22Rv1 (cell line): ENCODE results near the gene GPC6.

Source experiments
- ZFX ChIP-seq: fragments of 450-650 bp; IDR thresholded peaks from 2 replicates; pipeline ENCODE4 v1.6.1; 2017; ENCODE audit warnings: antibody characterized with exemption, borderline replicate concordance
- TF ChIP-seq, protein P1 (sequence below): fragments of 450-650 bp; IDR thresholded peaks from 2 replicates; pipeline ENCODE4 v1.5.1; 2017; ENCODE audit warnings: mild to moderate bottlenecking

DNA sequence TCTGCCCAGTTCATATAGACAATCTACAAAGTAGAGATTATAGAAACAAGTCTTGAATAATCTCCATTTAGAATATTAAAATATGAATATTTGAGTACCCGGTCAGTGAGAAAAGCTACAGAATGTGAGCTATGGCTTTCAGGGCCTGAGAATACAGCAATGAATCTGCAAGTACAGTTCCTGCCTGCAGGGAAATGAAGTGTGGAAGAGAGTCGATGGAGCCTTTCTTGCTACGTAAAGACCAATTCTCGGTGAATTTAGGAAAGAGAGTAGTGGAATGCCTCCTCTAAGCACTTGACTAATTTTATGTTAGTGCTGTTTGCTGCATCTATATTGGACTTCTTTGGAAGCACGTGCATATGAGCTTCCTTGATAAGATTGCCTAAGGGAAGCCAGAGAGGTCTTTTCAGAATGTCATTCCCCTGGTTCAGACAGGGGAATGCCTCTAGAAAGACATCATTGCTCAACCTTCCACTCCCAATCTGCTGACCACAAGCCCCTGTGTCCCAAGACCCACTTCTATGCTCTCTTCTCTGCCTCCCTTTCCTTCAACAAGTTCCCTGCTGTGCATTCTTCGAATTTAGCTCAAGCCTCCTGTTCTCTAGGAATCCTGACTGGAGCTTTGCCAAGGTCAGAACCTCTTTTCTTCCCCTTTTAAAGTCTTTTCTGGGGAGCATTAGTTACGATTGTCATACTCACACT is 41.9 kb downstream of the GPC6 start:
- TF ChIP-seq, protein P1, sequence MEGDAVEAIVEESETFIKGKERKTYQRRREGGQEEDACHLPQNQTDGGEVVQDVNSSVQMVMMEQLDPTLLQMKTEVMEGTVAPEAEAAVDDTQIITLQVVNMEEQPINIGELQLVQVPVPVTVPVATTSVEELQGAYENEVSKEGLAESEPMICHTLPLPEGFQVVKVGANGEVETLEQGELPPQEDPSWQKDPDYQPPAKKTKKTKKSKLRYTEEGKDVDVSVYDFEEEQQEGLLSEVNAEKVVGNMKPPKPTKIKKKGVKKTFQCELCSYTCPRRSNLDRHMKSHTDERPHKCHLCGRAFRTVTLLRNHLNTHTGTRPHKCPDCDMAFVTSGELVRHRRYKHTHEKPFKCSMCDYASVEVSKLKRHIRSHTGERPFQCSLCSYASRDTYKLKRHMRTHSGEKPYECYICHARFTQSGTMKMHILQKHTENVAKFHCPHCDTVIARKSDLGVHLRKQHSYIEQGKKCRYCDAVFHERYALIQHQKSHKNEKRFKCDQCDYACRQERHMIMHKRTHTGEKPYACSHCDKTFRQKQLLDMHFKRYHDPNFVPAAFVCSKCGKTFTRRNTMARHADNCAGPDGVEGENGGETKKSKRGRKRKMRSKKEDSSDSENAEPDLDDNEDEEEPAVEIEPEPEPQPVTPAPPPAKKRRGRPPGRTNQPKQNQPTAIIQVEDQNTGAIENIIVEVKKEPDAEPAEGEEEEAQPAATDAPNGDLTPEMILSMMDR, result no peak
- no peak for TF ChIP-seq ZFX
